Psoas muscle (tissue), 8 donors: ENCODE data around the gene CHST3. TPM values are rescaled to one million over a fixed set of nuclear protein-coding genes. Genes with fewer than 3 reads are reported as not detected.

ENCODE experiments used
- ATAC-seq, 4 donors: fragments of 200-7000 bp; cut with Tn5 transposase; one replicate each; pipeline ENCODE4 v1.9.1; 2020; ENCODE audit warnings: moderate library complexity in 3 of 4, mild to moderate bottlenecking in 2 of 4
- DNase-seq, 2 donors: peaks; one replicate each; pipeline ENCODE4 v3.0.0-alpha.2; 2020
- H3K27ac ChIP-seq: fragments of 200-600 bp; one replicate; pipeline ENCODE4 v1.8.0; 2022
- H3K27me3 ChIP-seq, 3 donors: fragments of 200-600 bp in 1 of 3; one replicate each; pipeline versions ENCODE4 v1.6.1 to v1.8.0; 2013 to 2022; ENCODE audit warnings: low read length in 2 of 3, mild to moderate bottlenecking in 2 of 3, moderate library complexity in 1 of 3; ENCODE audit not compliant: insufficient read depth in 3 of 3
- H3K36me3 ChIP-seq, 2 donors: fragments of 200-600 bp in 1 of 2; one replicate each; pipeline versions ENCODE4 v1.6.1 to v1.8.0; 2013 to 2022; ENCODE audit warnings: low read depth in 1 of 2, mild to moderate bottlenecking in 1 of 2, moderate library complexity in 1 of 2; ENCODE audit not compliant: insufficient read depth in 1 of 2
- H3K4me1 ChIP-seq: fragments of 200-600 bp; one replicate; pipeline ENCODE4 v1.8.0; 2022
- H3K4me3 ChIP-seq: fragments of 200-600 bp; one replicate; pipeline ENCODE4 v1.8.0; 2022; ENCODE audit warnings: mild to moderate bottlenecking
- H3K9me3 ChIP-seq: fragments of 200-600 bp; one replicate; pipeline ENCODE4 v1.8.0; 2022
- WGBS, 3 donors: extraction: QIAGEN DNeasy Blood & Tissue Kit; methylation state at CpG; one replicate each; pipeline versions ENCODE4 v1.1.6 to v1.1.7; 2013; 5-methylcytosine and 5-hydroxymethylcytosine counted together
- intact Hi-C, 2 donors: fragments of 100-400 bp; cut with DNase I; formaldehyde crosslinking; loops; one replicate each; pipeline versions ENCODE4 v1.11.0 to v1.14.2; 2022
- polyA plus RNA-seq, 3 donors: library from polyadenylated mRNA; stranded (reverse); fragments of 200-250 nt; gene quantifications; one replicate each; pipeline ENCODE4 v1.2.3, GENCODE V29; 2013
- total RNA-seq, 4 donors: library from RNA; stranded (reverse); fragmentation: NEBNext Ultra II Directional in 2 of 4; extraction: Animal tissue kit (Norgen Biotek cat#: 25700) in 2 of 4; gene quantifications; one replicate each; pipeline versions ENCODE4 v1.2.1 to v1.2.4, GENCODE V29; 2021 to 2023
- TF ChIP-seq, protein P1 (sequence below): fragments of 200-600 bp; IDR thresholded peaks from one replicate; pipeline ENCODE4 v1.8.0; 2022; ENCODE audit warnings: antibody characterized with exemption
- donor health status: healthy with polysubstance abuse.
- donor health status: DM: no; HTN: no; CAD: no; lungs with moderate emphysema.
- donor health status: Bipolar disorder and iron deficiency.
- donor health status: healthy.
- donor health status: DM: yes; HTN: yes; CAD: no.
- donor health status: DM: no; HTN: no; CAD: no.
- donor health status: DM: no; HTN: no; CAD: no.
- donor health status: DM: yes; HTN: yes; CAD: no.

Gene CHST3
- total and polyA plus RNA-seq, 7 donors, result 3.3 to 44.0 (median 12.1) TPM

DNA sequence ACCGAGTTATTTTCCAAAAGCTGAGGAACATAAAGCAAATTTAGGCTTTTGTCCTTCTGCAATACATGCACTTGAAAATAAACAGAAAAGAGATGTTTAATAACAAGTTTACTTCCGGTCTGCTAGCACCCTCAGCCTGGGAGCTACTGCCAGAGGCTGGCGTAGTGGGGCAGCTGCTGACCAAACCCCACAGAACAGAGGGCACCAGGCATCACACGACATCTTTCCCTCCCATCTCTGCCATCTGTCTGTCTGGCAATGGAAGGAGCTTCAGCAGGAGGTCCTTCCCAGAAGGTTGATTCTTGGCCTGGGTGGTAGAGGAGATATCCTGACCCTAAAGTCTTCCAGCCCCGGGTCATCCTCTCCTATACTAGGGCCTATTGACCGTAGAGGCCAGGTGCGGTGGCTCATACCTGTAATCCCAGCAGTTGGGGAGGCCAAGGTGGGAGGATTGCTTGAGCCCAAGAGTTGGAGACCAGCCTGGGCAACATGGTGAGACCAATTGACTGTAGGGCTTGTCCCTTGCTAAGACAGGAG lies 47.8 kb downstream of the CHST3 start:
- H3K9me3 ChIP-seq, result no peaks in the 10 kb centered on the region
- DNase-seq, result no peak
- H3K36me3 ChIP-seq, result peaks cover 0 to 17% of the 10 kb centered on the region in 2 donors
- intact Hi-C loops, result no loop called here
- 75 to 88% (median 85%) methylated on average over 7 of the region's 7 CpGs for WGBS, 3 donors
- peaks cover 67% of the 10 kb centered on the region for H3K4me1 ChIP-seq
- H3K27me3 ChIP-seq, result no peaks in the 10 kb centered on the region
- TF ChIP-seq, protein P1, sequence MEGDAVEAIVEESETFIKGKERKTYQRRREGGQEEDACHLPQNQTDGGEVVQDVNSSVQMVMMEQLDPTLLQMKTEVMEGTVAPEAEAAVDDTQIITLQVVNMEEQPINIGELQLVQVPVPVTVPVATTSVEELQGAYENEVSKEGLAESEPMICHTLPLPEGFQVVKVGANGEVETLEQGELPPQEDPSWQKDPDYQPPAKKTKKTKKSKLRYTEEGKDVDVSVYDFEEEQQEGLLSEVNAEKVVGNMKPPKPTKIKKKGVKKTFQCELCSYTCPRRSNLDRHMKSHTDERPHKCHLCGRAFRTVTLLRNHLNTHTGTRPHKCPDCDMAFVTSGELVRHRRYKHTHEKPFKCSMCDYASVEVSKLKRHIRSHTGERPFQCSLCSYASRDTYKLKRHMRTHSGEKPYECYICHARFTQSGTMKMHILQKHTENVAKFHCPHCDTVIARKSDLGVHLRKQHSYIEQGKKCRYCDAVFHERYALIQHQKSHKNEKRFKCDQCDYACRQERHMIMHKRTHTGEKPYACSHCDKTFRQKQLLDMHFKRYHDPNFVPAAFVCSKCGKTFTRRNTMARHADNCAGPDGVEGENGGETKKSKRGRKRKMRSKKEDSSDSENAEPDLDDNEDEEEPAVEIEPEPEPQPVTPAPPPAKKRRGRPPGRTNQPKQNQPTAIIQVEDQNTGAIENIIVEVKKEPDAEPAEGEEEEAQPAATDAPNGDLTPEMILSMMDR, result no peak
- no peak overlapping the region for H3K4me3 ChIP-seq
- ATAC-seq, result no peak
- peak overlapping the region; percentile 25 for H3K27ac ChIP-seq

DNA sequence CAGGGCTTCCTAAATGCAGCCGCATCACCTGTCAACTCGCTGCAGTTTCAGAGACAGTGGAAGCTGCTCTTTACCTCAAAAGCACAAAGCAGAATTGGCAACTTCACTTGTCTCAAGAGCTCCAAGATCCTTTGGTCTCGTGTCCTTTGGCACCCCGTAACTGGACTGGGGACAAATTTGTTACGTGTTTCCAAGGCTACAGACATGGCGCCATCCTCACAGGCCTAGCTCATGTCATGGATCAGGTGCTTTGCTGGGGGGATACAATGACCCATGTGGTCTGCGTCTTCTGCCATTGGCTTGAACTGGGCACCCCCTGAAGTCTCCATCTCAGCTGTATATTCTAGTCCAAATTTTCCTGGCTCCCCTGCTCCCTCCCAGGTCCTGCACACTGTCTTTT lies 48.6 kb downstream of the CHST3 start:
- intact Hi-C loops, result no loop called here
- Histone ChIP-seq H3K4me3 (no peak overlapping the region), H3K27ac (peak overlapping the region; percentile 5), H3K4me1 (peaks cover 74% of the 10 kb centered on the region), H3K36me3 (peaks cover 0 to 9% of the 10 kb centered on the region in 2 donors), H3K9me3 (no peaks in the 10 kb centered on the region), H3K27me3 (no peaks in the 10 kb centered on the region)
- TF ChIP-seq, protein P1, result no peak
- WGBS, 3 donors, result 60 to 87% (median 61%) methylated on average over 7 of the region's 7 CpGs
- ATAC-seq (no peak), DNase-seq (no peak)

DNA sequence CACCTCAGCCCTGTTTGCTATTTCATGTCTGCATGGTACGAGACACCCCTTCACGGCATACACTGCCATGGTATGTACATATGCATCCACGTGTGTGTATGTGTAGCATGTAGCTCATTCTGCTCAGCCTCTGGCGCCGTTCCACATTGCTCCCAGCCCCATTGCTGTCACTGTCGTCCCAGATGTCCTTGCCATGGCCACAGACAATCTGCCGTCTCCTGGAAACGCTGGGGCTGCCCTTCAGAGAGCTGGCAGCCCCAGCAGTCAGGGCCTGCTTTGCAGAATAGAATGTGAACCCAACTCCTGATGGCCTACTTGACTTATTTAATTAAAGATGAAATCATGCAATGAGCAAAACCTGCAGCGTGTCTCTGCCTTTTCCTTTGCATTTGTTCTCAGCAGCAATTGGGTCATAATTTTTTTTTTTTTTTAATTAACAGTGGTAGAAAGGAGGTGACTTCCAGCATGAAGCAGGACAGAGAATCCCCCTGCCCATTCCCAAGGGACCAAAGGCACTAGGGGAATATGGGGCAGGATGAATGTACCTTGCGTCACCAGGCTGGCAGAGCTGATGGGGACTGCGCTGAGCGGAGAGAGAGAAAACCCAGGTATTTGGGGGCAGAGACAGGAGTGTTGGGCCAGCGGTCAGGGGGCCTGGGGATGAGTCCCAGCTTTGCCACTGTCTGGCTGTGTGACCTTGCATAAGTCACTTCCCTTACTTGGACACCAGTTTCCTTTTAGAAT lies 49.2 kb downstream of the CHST3 start:
- Histone ChIP-seq H3K4me1 (peaks cover 71% of the 10 kb centered on the region), H3K27ac (peak overlapping the region; percentile 23), H3K9me3 (no peaks in the 10 kb centered on the region), H3K4me3 (no peak overlapping the region), H3K27me3 (no peaks in the 10 kb centered on the region), H3K36me3 (peaks cover 0 to 3% of the 10 kb centered on the region in 2 donors)
- TF ChIP-seq, protein P1, result no peak
- DNase-seq (peak; percentile 44 to 69), ATAC-seq (no peak)
- 60 to 71% (median 61%) methylated on average over 13 of the region's 13 CpGs for WGBS, 3 donors
- intact Hi-C loops, result no loop called here

DNA sequence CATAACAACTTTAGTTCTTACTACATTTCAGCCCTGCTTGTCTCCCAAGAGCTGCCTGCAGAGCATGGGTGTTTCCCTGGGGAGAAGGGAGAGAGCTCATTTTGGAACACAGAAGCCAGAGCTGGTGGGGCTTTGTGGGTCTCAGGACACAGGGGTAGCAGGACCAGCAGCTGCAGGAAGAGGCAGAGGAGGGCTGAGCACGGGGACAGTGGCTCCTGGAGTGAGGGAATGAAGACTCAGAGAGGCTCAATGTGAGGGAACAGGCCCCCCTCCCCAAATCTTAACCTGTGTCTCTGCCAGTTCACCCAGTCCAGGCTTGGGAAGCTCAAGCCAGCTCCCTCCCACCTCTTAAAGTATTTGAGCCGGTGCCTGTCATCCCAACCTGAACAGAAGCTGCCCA lies 50.0 kb downstream of the CHST3 start:
- no peaks in the 10 kb centered on the region for H3K36me3 ChIP-seq
- H3K4me3 ChIP-seq, result no peak overlapping the region
- ATAC-seq (no peak), DNase-seq (no peak)
- intact Hi-C loops, result no loop called here
- peak overlapping the region; percentile 23 for H3K27ac ChIP-seq
- H3K9me3 ChIP-seq, result no peaks in the 10 kb centered on the region
- TF ChIP-seq, protein P1, result no peak
- peaks cover 63% of the 10 kb centered on the region for H3K4me1 ChIP-seq
- 59 to 82% (median 65%) methylated on average over 2 of the region's 2 CpGs for WGBS, 3 donors
- H3K27me3 ChIP-seq, result no peaks in the 10 kb centered on the region
